Right atrium auricular region (tissue), 2 donors: ENCODE results near the gene ARID4A. TPM values are rescaled to one million over a fixed set of nuclear protein-coding genes. Genes with fewer than 3 reads are reported as not detected.

ENCODE experiments used
- DNase-seq: peaks from one replicate; pipeline ENCODE4 v3.0.0-alpha.2; 2019; ENCODE audit warnings: low spot score
- H3K27ac ChIP-seq, 2 donors: fragments of 200-600 bp; sonication (generic); 1 replicate in 1 of 2; 2 replicates in 1 of 2; pipeline ENCODE4 v1.5.1; 2016 to 2019
- H3K27me3 ChIP-seq, 2 donors: fragments of 200-600 bp; sonication (generic); one replicate each; pipeline versions ENCODE4 v1.5.1 to v1.6.0; 2017 to 2019
- H3K36me3 ChIP-seq: fragments of 200-600 bp; sonication (generic); one replicate; pipeline ENCODE4 v1.5.1; 2016
- H3K4me1 ChIP-seq, 2 donors: fragments of 200-600 bp; sonication (generic); one replicate each; pipeline versions ENCODE4 v1.5.1 to v1.6.0; 2017 to 2019
- H3K4me3 ChIP-seq, 2 donors: fragments of 200-600 bp; sonication (generic); 1 replicate in 1 of 2; 2 replicates in 1 of 2; pipeline ENCODE4 v1.5.1; 2017 to 2019; ENCODE audit warnings: mild to moderate bottlenecking in 1 of 2, moderate library complexity in 1 of 2
- H3K9me3 ChIP-seq, 2 donors: fragments of 200-600 bp; sonication (generic); one replicate each; pipeline ENCODE4 v1.5.1; 2019
- total RNA-seq, 2 donors: library from RNA; depleted of rRNA; stranded (reverse); fragments of >200 nt; gene quantifications; one replicate each; pipeline ENCODE4 v1.1.0, GENCODE V29; 2016
- TF ChIP-seq, protein P1 (sequence below), 2 donors: fragments of 200-600 bp; sonication (generic); IDR thresholded peaks; one replicate each; pipeline ENCODE4 v1.5.1; 2019; ENCODE audit warnings: antibody characterized with exemption in 2 of 2

ARID4A gene
- total RNA-seq, 2 donors from 2014 or later = 9.5 to 12.7 TPM

DNA sequence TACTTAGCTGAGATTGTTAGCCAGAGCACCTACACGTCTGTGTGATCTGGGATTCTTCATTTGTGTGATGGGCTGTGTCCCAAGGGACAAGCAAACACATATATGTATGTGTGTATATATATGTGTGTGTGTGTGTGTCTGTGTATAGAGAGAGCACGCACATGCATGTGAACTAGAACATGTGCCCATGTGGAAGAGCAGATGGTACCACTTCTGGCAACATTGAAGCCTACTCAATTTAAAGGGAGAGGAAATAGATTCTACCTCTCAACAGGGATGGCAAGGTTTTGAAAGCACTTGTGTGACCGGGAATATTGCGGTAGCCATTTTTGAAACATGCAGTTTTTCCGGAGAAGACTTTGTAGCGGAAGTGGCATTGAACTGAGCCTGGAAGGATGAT lies 98.8 kb downstream of the ARID4A start:
- TF ChIP-seq, protein P1, sequence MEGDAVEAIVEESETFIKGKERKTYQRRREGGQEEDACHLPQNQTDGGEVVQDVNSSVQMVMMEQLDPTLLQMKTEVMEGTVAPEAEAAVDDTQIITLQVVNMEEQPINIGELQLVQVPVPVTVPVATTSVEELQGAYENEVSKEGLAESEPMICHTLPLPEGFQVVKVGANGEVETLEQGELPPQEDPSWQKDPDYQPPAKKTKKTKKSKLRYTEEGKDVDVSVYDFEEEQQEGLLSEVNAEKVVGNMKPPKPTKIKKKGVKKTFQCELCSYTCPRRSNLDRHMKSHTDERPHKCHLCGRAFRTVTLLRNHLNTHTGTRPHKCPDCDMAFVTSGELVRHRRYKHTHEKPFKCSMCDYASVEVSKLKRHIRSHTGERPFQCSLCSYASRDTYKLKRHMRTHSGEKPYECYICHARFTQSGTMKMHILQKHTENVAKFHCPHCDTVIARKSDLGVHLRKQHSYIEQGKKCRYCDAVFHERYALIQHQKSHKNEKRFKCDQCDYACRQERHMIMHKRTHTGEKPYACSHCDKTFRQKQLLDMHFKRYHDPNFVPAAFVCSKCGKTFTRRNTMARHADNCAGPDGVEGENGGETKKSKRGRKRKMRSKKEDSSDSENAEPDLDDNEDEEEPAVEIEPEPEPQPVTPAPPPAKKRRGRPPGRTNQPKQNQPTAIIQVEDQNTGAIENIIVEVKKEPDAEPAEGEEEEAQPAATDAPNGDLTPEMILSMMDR (IDR thresholded peaks at IDR 0.05) = no peak

GRCh38 chr14:58398495-58398894 lies 100.1 kb downstream of the ARID4A start:
- H3K27me3 ChIP-seq = no peaks in the 10 kb centered on the region
- H3K27ac ChIP-seq = no peak overlapping the region
- no peak overlapping the region for H3K4me3 ChIP-seq
- peaks cover 0 to 10% of the 10 kb centered on the region in 2 donors for H3K4me1 ChIP-seq
- H3K36me3 ChIP-seq = no peaks in the 10 kb centered on the region
- TF ChIP-seq, protein P1 (IDR thresholded peaks at IDR 0.05) = no peak
- no peak for DNase-seq
- H3K9me3 ChIP-seq = no peaks in the 10 kb centered on the region

More for the DNA sequence above, 98.8 kb downstream of the ARID4A start:
- Histone ChIP-seq H3K4me3 (no peak overlapping the region), H3K27me3 (no peaks in the 10 kb centered on the region), H3K36me3 (no peaks in the 10 kb centered on the region), H3K9me3 (no peaks in the 10 kb centered on the region), H3K27ac (no peak overlapping the region), H3K4me1 (peaks cover 0 to 10% of the 10 kb centered on the region in 2 donors)
- no peak for DNase-seq

DNA sequence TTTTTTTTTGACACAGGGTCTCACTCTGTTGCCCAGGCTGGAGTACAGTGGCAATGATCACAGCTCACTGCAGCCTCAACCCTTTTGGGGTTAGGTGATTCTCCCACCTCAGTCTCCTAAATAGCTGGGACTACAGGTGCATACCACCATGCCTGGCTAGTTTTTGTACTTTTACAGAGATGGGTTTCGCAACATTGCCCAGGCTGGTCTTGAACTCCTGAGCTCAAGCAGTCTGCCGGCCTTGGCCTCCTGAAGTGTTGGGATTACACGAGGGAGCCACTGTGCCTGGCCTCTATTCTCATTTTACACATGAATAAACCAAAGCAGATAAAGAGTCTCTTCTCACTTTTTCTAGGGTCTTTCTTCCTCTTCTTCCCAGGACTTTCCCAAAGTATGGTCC lies 100.5 kb downstream of the ARID4A start:
- TF ChIP-seq, protein P1 (IDR thresholded peaks at IDR 0.05) = no peak
- no peak for DNase-seq
- H3K36me3 ChIP-seq = no peaks in the 10 kb centered on the region
- H3K9me3 ChIP-seq = no peaks in the 10 kb centered on the region
- no peak overlapping the region for H3K4me3 ChIP-seq
- no peak overlapping the region for H3K27ac ChIP-seq
- H3K4me1 ChIP-seq = peaks cover 0 to 10% of the 10 kb centered on the region in 2 donors
- no peaks in the 10 kb centered on the region for H3K27me3 ChIP-seq

- TF ChIP-seq, protein P1 (IDR thresholded peaks at IDR 0.05) = no peak
- Histone ChIP-seq H3K36me3 (no peaks in the 10 kb centered on the region), H3K9me3 (no peaks in the 10 kb centered on the region), H3K4me3 (no peak overlapping the region), H3K4me1 (no peaks in the 10 kb centered on the region), H3K27ac (no peak overlapping the region), H3K27me3 (no peaks in the 10 kb centered on the region)
- no peak for DNase-seq
Observed at GRCh38 chr14:58401587-58401986, 103.2 kb downstream of the ARID4A start.

DNA sequence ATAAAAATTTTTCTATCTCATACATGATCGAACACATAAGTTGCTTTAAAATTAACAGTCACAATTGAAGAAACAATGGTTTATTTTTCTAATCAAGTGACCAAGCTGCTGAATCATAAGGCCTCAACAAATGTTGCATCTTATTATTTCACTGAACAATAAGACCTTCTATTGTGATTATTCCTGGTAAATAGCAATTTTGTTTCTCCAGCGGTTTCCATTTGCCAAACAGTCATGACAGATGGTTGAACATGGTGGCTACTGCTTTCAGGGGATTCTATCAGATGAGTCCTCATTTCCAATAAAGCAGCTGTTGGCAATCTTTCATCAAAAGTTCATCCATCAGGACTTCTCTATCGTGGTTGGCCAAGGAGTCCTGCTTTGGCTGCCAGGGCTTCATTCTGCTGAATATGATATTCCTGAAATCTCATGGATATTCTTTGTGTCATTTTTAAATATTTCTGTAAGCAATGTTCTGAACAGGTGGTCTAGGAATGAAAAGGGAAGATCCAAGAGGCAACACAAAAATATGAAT lies 110.4 kb downstream of the ARID4A start:
- TF ChIP-seq, protein P1 (IDR thresholded peaks at IDR 0.05) = no peak
- H3K27ac ChIP-seq = no peak overlapping the region
- no peak for DNase-seq

GRCh38 chr14:58414845-58415244 lies 116.5 kb downstream of the ARID4A start:
- TF ChIP-seq, protein P1 (IDR thresholded peaks at IDR 0.05) = no peak
- H3K36me3 ChIP-seq = peaks cover 41% of the 10 kb centered on the region

More for the DNA sequence above, 110.4 kb downstream of the ARID4A start:
- Histone ChIP-seq H3K4me3 (no peak overlapping the region), H3K9me3 (no peaks in the 10 kb centered on the region), H3K4me1 (no peaks in the 10 kb centered on the region), H3K36me3 (peaks cover 40% of the 10 kb centered on the region), H3K27me3 (no peaks in the 10 kb centered on the region)

More at GRCh38 chr14:58414845-58415244, 116.5 kb downstream of the ARID4A start:
- no peak overlapping the region for H3K4me3 ChIP-seq
- peaks cover 0 to 4% of the 10 kb centered on the region in 2 donors for H3K4me1 ChIP-seq
- no peak for DNase-seq
- H3K27me3 ChIP-seq = no peaks in the 10 kb centered on the region
- no peaks in the 10 kb centered on the region for H3K9me3 ChIP-seq
- H3K27ac ChIP-seq = no peak overlapping the region
